GM12878 (cell line): ENCODE results near the gene ASAP3. TPM values are rescaled to one million over a fixed set of nuclear protein-coding genes. Genes with fewer than 3 reads are reported as not detected.

ENCODE experiments used
- ATAC-seq: fragments of 200-7000 bp; cut with Tn5 transposase; 3 replicates; pipeline ENCODE4 v1.9.1; 2020; ENCODE audit warnings: mild to moderate bottlenecking, moderate library complexity
- BruUV-seq: library from RNA; stranded (reverse); fragments of 400-500 nt; replicated peaks from 2 replicates; lab custom pipeline; 2021; lab: Mats Ljungman, UMichigan
- CTCF ChIA-PET: fragments of 300-600 bp; sonication (Branson Sonifier 250); formaldehyde crosslinking; extraction: SDS; loops from one replicate; lab custom pipeline; 2021; ENCODE audit warnings: inconsistent platforms; lab: Yijun Ruan, JAX
- POLR2A ChIA-PET: fragments of 350-600 bp; formaldehyde crosslinking; extraction: SDS; loops from one replicate; lab custom pipeline; 2021; ENCODE audit warnings: inconsistent platforms; lab: Charles Lee
- RAD21 ChIA-PET: fragments of 300-600 bp; sonication (Branson Sonifier 250); formaldehyde crosslinking; loops from one replicate; lab custom pipeline; 2023; ENCODE audit warnings: antibody characterized with exemption; ENCODE audit not compliant: unreplicated experiment; lab: Charles Lee
- SMC1A ChIA-PET: fragments of 300-600 bp; sonication (Branson Sonifier 250); formaldehyde crosslinking; loops from one replicate; lab custom pipeline; 2023; ENCODE audit not compliant: unreplicated experiment, uncharacterized antibody; lab: Charles Lee
- DNase-seq: peaks from one replicate; pipeline ENCODE4 v3.0.0-alpha.2; 2011; ENCODE audit warnings: low read depth, low spot score
- FAIRE-seq: peaks from 3 replicates; lab custom pipeline; 2011; peaks lifted over from hg19 to GRCh38; lab: Jason Lieb, UNC
- H2AFZ ChIP-seq: 2 replicates; pipeline ENCODE4 v1.6.0; 2011; ENCODE audit warnings: low read depth, low read length, control low read depth; ENCODE audit not compliant: control insufficient read depth
- H3K27ac ChIP-seq: 2 replicates; pipeline ENCODE4 v1.5.1; 2011; ENCODE audit warnings: control low read depth; ENCODE audit not compliant: control insufficient read depth, insufficient read depth
- H3K27me3 ChIP-seq, 2 experiments: replicated peaks in 1 of 2; 2 replicates each; pipeline versions ENCODE4 v1.6.0 to v1.6.1; 2011; ENCODE audit warnings: low read length in 1 of 2; ENCODE audit not compliant: control insufficient read depth in 2 of 2, insufficient read depth in 2 of 2
- H3K36me3 ChIP-seq, 2 experiments: 2 replicates each; pipeline ENCODE4 v1.5.1; 2011; ENCODE audit warnings: low read length in 1 of 2; ENCODE audit not compliant: control insufficient read depth in 2 of 2, insufficient read depth in 2 of 2
- H3K4me1 ChIP-seq: 2 replicates; pipeline ENCODE4 v1.6.1; 2011; ENCODE audit warnings: mild to moderate bottlenecking, low read length, moderate library complexity, mixed read lengths; ENCODE audit not compliant: control insufficient read depth, insufficient read depth
- H3K4me2 ChIP-seq: 2 replicates; pipeline ENCODE4 v1.6.0; 2011; ENCODE audit warnings: control low read depth; ENCODE audit not compliant: control insufficient read depth, insufficient read depth
- H3K4me3 ChIP-seq: fragments of 200-600 bp; sonication (generic); 2 replicates; pipeline ENCODE4 v1.5.1; 2016
- H3K79me2 ChIP-seq: 2 replicates; pipeline ENCODE4 v1.6.0; 2011; ENCODE audit warnings: low read length; ENCODE audit not compliant: control insufficient read depth, insufficient read depth
- H3K9ac ChIP-seq: 2 replicates; pipeline ENCODE4 v1.8.0; 2011; ENCODE audit warnings: low read length, control low read depth, mixed read lengths; ENCODE audit not compliant: control insufficient read depth, insufficient read depth
- H3K9me3 ChIP-seq: replicated peaks from 3 replicates; pipeline ENCODE4 v1.5.1; 2011; ENCODE audit warnings: mild to moderate bottlenecking, low read length; ENCODE audit not compliant: control insufficient read depth, insufficient read depth
- H4K20me1 ChIP-seq: 2 replicates; pipeline ENCODE4 v1.6.0; 2011; ENCODE audit not compliant: control insufficient read depth, insufficient read depth
- BCL11A ChIP-seq: IDR thresholded peaks from 2 replicates; pipeline ENCODE4 v1.6.1; 2011; ENCODE audit warnings: low read depth, low read length
- ESRRA ChIP-seq: IDR thresholded peaks from 2 replicates; pipeline ENCODE4 v1.6.1; 2012; ENCODE audit warnings: mild to moderate bottlenecking, low read length, improper control_type of control experiment
- EZH2 ChIP-seq: IDR thresholded peaks from 2 replicates; pipeline ENCODE4 v1.6.1; 2012; ENCODE audit warnings: low read depth, mild to moderate bottlenecking, control low read depth, inconsistent platforms, low read length, borderline replicate concordance; ENCODE audit not compliant: control insufficient read depth
- HDAC2 ChIP-seq: fragments of 200-600 bp; sonication (generic); IDR thresholded peaks from 2 replicates; pipeline ENCODE4 v1.6.1; 2017
- HDGF ChIP-seq: fragments of 450-650 bp; IDR thresholded peaks from 2 replicates; pipeline ENCODE4 v1.6.1; 2016; ENCODE audit warnings: antibody characterized with exemption
- IRF3 ChIP-seq: fragments of 450-650 bp; IDR thresholded peaks from 2 replicates; pipeline ENCODE4 v1.6.1; 2014; ENCODE audit warnings: mild to moderate bottlenecking
- IRF4 ChIP-seq: IDR thresholded peaks from 2 replicates; pipeline ENCODE4 v1.6.1; 2011; ENCODE audit warnings: low read depth, low read length
- IRF5 ChIP-seq: fragments of 450-650 bp; IDR thresholded peaks from 2 replicates; pipeline ENCODE4 v1.6.1; 2017; ENCODE audit warnings: borderline replicate concordance
- MTA2 ChIP-seq: fragments of 450-650 bp; IDR thresholded peaks from 2 replicates; pipeline ENCODE4 v1.6.1; 2016; ENCODE audit warnings: low read depth, mild to moderate bottlenecking, moderate library complexity
- MXI1 ChIP-seq: fragments of 150-350 bp; IDR thresholded peaks from 2 replicates; pipeline ENCODE4 v1.6.1; 2011; ENCODE audit warnings: low read depth, mild to moderate bottlenecking, inconsistent platforms, low read length, improper control_type of control experiment
- NFIC ChIP-seq: IDR thresholded peaks from 2 replicates; pipeline ENCODE4 v1.6.1; 2012; ENCODE audit warnings: low read depth, mild to moderate bottlenecking, inconsistent platforms, low read length, moderate library complexity
- RUNX3 ChIP-seq: IDR thresholded peaks from 2 replicates; pipeline ENCODE4 v1.6.1; 2012; ENCODE audit warnings: low read length, inconsistent platforms
- SIN3A ChIP-seq: IDR thresholded peaks from 2 replicates; pipeline ENCODE4 v1.6.1; 2012; ENCODE audit warnings: low read depth, low read length, improper control_type of control experiment
- WRNIP1 ChIP-seq: IDR thresholded peaks from 2 replicates; pipeline ENCODE4 v1.6.1; 2011; ENCODE audit warnings: low read depth, low read length, improper control_type of control experiment, borderline replicate concordance
- YY1 ChIP-seq: IDR thresholded peaks from 2 replicates; pipeline ENCODE4 v1.6.1; 2011; ENCODE audit warnings: low read depth, mild to moderate bottlenecking, low read length
- ZNF207 ChIP-seq: fragments of 450-650 bp; IDR thresholded peaks from 2 replicates; pipeline ENCODE4 v1.6.1; 2014; ENCODE audit warnings: antibody characterized with exemption, mild to moderate bottlenecking, borderline replicate concordance
- ZNF592 ChIP-seq: fragments of 450-650 bp; IDR thresholded peaks from 2 replicates; pipeline ENCODE4 v1.6.1; 2017; ENCODE audit warnings: mild to moderate bottlenecking, moderate library complexity
- WGBS: methylation state at CpG from one replicate; pipeline ENCODE4 v1.1.6; 2016; ENCODE audit warnings: low lambda C conversion rate; ENCODE audit not compliant: insufficient replicate concordance, insufficient coverage; ENCODE audit errors: missing lambda C conversion rate; 5-methylcytosine and 5-hydroxymethylcytosine counted together
- in situ Hi-C: fragments of 300-500 bp; cut with MboI; formaldehyde crosslinking; loops from 9 replicates; pipeline ENCODE4 v1.14.3; 2018; ENCODE audit warnings: mixed read lengths
- intact Hi-C: fragments of 100-400 bp; cut with micrococcal nuclease; formaldehyde crosslinking; loops from one replicate; pipeline ENCODE4 v1.14.2; 2022; ENCODE audit not compliant: unreplicated experiment
- polyA plus RNA-seq, 11 experiments: library from polyadenylated mRNA; depleted of rRNA in 4 of 11; unstranded in 6 of 11; stranded (reverse) in 5 of 11; fragments of >200 nt; fragmentation: Nextera tagmentation in 4 of 11; fragmentation: Illumina TruSeq in 1 of 11; extraction: Ambion mirVana in 4 of 11; extraction: Trizol in 1 of 11; gene quantifications; 1 replicate in 1 of 11; 2 replicates in 10 of 11; pipeline versions ENCODE4 v1.2.1 to v1.2.3, GENCODE V29; 2011 to 2016; ENCODE audit warnings: inconsistent platforms in 2 of 11, missing spikeins in 2 of 11, low read depth in 1 of 11
- total RNA-seq, 4 experiments: library from RNA; depleted of rRNA in 3 of 4; stranded (reverse); fragments of >200 nt in 3 of 4; fragmentation: Illumina TruSeq in 1 of 4; extraction: Trizol in 1 of 4; gene quantifications; 2 replicates each; pipeline versions ENCODE4 v1.2.1 to v1.2.3, GENCODE V29; 2013 to 2021

ASAP3 gene
- total and polyA plus RNA-seq, 10 of the 15 experiments (the other 5 are each of a cell fraction or from before 2014, with no cell fraction given), result 0.04 to 0.92 (median 0.34) TPM; not detected in 1

GRCh38 chr1:23389837-23390321, 94.1 kb downstream of the ASAP3 start:
- in situ Hi-C loops, result no loop called here
- 37% methylated on average over 9 of the region's 9 CpGs for WGBS
- Histone ChIP-seq H3K9me3 (no peaks in the 10 kb centered on the region), H4K20me1 (no peaks in the 10 kb centered on the region), H3K9ac (no peak overlapping the region), H3K27me3 (peaks cover 0 to 2% of the 10 kb centered on the region in 2 experiments; a peak in 2 of 4 replicates)
- ChIA-PET POLR2A (interaction anchor here (0.6 kb wide), 1 partner anchor 12 kb away, joined by 3 read pairs; no protein-coding TSS in a partner anchor), CTCF (interaction anchor here (0.7 to 1.2 kb wide), 2 partner anchors 13 to 1359 kb away, joined by 3 read pairs; no protein-coding TSS in a partner anchor)
- no peak for FAIRE-seq
- no peak for TF ChIP-seq BCL11A
- no peak for TF ChIP-seq NFIC
- no peak for TF ChIP-seq HDAC2
- TF ChIP-seq RUNX3, result no peak
- TF ChIP-seq ZNF207, result no peak
- TF ChIP-seq IRF3, result no peak
- no peak for TF ChIP-seq YY1
- no peak for TF ChIP-seq WRNIP1
- no peak for TF ChIP-seq IRF4
- no peak for TF ChIP-seq MXI1
- TF ChIP-seq IRF5, result no peak
- TF ChIP-seq HDGF, result no peak
- TF ChIP-seq SIN3A, result no peak
- no peak for TF ChIP-seq ZNF592
- no peak for TF ChIP-seq ESRRA
- no peak for TF ChIP-seq MTA2
- no peak for TF ChIP-seq EZH2
- TF ChIP-seq, all 136 proteins: peak for 0
- ATAC-seq (no peak), DNase-seq (no peak)
- ChIA-PET SMC1A (no interaction called here), RAD21 (no interaction called here)
- Histone ChIP-seq H3K4me1 (no peaks in the 10 kb centered on the region), H3K27ac (no peak overlapping the region), H3K79me2 (no peaks in the 10 kb centered on the region), H3K36me3 (no peaks in the 10 kb centered on the region), H2AFZ (no peak overlapping the region), H3K4me3 (no peak overlapping the region), H3K4me2 (no peak overlapping the region)
- no TSS peak for BruUV-seq
- intact Hi-C loops, result no loop called here
